Measurements from ENCODE around the gene EXOC4. TPM values are rescaled to one million over a fixed set of nuclear protein-coding genes. Genes with fewer than 3 reads are reported as not detected.

Gene EXOC4
- total RNA-seq, 3 donors from 2014 or later = 23.9 to 30.4 (median 26.0) TPM

- peaks cover 9% of the 10 kb centered on the region for H3K36me3 Mint-ChIP-seq (ENCODE audit: insufficient read depth)
- H3K4me3 Mint-ChIP-seq = no peak overlapping the region
- H3K27me3 Mint-ChIP-seq (ENCODE audit: low read depth) = no peaks in the 10 kb centered on the region
- DNase-seq (no peak), ATAC-seq (no peak)
- H3K4me1 Mint-ChIP-seq (ENCODE audit: low read depth) = no peaks in the 10 kb centered on the region
- H3K9me3 Mint-ChIP-seq = peaks cover 3% of the 10 kb centered on the region
These were observed 590.5 kb downstream of the EXOC4 start for GRCh38 chr7:133843341-133843740.

DNA sequence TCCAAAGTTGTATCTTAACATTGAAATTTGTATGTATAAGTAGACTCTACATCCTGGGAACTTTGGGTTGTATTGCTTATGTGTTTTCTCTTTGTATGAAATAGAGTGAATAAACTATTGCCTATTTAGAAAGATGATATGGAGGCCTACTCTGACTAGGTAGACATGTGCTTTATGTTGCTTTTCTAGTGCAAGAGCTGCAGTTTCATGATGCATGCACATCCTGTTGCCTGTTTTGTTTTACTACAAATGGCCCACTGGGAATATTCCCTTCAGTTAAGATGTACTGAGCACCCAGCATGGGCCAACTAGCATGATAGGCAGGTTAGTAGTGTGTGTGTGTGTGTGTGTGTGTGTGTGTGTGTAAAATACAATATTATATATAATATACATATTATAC, 592.1 kb downstream of the EXOC4 start:
- no peak for DNase-seq
- peaks cover 2% of the 10 kb centered on the region for H3K9me3 Mint-ChIP-seq
- H3K27me3 Mint-ChIP-seq (ENCODE audit: low read depth) = no peaks in the 10 kb centered on the region
- no peak for ATAC-seq
- no peak overlapping the region for H3K4me3 Mint-ChIP-seq
- peaks cover 11% of the 10 kb centered on the region for H3K36me3 Mint-ChIP-seq (ENCODE audit: insufficient read depth)
- H3K4me1 Mint-ChIP-seq (ENCODE audit: low read depth) = no peaks in the 10 kb centered on the region

DNA sequence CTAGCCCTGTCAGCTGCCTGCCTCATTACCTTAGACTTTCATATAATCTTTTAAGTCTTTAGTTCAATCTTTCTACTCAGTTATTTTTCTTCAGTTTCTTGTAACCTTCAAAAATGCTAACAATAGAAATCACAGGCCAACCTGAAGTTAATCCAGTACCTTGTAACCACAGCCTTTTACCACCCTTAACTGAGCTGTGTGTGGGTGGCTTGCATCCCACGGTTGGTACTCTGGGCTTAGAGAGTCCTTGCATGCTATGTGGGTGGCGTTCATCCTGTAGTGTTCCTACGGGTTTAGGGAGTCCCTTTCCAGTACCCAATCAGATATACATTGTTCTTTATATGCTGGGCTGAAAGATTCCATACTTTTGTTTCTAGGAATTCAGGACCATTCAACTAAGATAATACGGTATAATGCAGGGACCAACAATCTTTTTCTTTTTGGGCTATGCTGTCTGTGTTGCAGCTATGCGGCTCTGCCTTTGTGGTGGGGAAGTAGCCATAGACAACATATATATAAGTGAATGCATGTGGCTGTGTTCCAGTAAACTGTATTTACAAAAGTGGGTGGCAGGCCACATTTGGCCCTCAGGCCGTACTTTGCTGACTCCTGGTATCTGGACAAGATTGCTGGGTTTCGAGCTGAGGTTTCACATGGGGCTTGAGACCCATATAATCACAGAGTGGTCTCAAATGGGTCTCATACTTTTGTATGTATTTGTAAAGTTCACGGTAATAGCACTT, 593.5 kb downstream of the EXOC4 start:
- H3K4me1 Mint-ChIP-seq (ENCODE audit: low read depth) = no peaks in the 10 kb centered on the region
- H3K36me3 Mint-ChIP-seq (ENCODE audit: insufficient read depth) = peaks cover 8% of the 10 kb centered on the region
- no peak for ATAC-seq
- DNase-seq = no peak
- no peak overlapping the region for H3K4me3 Mint-ChIP-seq
- no peaks in the 10 kb centered on the region for H3K9me3 Mint-ChIP-seq
- H3K27me3 Mint-ChIP-seq (ENCODE audit: low read depth) = no peaks in the 10 kb centered on the region

- no peak for ATAC-seq
- Mint-ChIP-seq H3K36me3 (ENCODE audit: insufficient read depth) (peaks cover 10% of the 10 kb centered on the region), H3K9me3 (no peaks in the 10 kb centered on the region), H3K4me1 (ENCODE audit: low read depth) (no peaks in the 10 kb centered on the region), H3K27me3 (ENCODE audit: low read depth) (no peaks in the 10 kb centered on the region), H3K4me3 (no peak overlapping the region)
- no peak for DNase-seq
These were observed 597.8 kb downstream of the EXOC4 start for GRCh38 chr7:133850497-133851280.

DNA sequence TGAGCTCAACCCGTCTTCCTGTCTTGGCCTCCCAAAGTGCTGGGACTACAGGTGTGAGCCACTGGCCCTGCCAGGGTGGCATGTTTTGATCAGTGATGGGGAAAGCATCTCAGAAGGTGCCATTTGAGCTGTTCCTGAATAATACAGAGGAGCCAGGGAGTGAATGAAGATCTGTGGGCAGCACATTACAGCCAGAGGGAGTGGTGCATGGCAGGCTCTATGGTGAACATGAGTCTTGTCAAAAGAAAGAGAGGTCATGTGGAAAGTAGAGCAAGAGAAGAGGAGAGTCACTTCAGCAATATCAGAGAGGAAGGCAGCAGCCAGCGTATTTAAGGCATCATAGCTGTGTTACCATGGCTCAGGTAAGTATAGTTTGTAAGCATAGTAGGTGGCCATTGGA, 598.5 kb downstream of the EXOC4 start:
- Mint-ChIP-seq H3K4me3 (no peak overlapping the region), H3K27me3 (ENCODE audit: low read depth) (no peaks in the 10 kb centered on the region), H3K4me1 (ENCODE audit: low read depth) (no peaks in the 10 kb centered on the region), H3K36me3 (ENCODE audit: insufficient read depth) (peaks cover 10% of the 10 kb centered on the region), H3K9me3 (no peaks in the 10 kb centered on the region)
- DNase-seq (no peak), ATAC-seq (no peak)

DNA sequence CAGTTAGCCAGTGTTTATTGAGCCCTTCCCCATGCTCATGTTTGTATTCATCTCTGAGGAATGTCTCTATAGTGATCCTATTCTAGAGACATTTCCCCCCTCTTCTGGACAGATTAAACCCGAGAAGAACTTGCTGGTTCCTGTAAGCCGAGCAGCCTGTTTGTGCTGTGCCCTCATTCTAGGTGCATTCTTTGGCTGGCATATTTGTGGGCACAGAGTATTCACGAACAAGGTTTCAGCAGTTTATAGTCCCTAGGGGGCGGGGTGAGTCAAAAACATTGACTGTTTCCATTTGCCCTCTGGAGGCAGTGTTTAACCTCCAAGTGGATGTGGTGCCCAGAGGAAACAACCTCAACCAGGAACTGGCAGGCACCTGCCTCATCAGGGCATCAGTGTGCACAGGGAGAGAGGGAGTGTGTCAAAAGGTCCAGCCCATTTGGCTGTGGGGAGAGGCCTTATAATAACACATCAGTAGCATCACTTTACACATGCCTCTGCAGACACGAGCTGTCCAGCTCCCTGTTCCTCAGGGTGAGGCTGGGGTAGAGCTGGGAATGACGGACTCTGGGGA, 600.9 kb downstream of the EXOC4 start:
- ATAC-seq (no peak), DNase-seq (no peak)
- no peaks in the 10 kb centered on the region for H3K27me3 Mint-ChIP-seq (ENCODE audit: low read depth)
- no peaks in the 10 kb centered on the region for H3K9me3 Mint-ChIP-seq
- peaks cover 2% of the 10 kb centered on the region for H3K36me3 Mint-ChIP-seq (ENCODE audit: insufficient read depth)
- no peaks in the 10 kb centered on the region for H3K4me1 Mint-ChIP-seq (ENCODE audit: low read depth)
- no peak overlapping the region for H3K4me3 Mint-ChIP-seq

DNA sequence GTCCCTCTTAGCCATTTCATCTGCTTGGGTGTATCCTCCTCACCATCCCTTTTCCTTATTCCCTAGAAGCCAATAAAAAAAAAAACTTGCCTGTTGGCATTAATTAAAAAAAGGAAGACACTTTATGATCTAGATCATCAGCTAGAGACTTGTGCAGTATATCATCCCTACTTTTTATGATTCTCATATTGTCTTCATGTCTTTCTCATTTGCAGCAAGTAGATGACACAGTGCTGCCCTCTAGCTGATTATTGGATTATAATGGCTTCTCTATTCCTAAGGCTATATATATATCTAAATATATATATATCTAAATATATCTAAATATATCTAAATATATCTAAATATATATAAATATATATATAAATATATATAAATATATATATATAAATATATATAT, 601.9 kb downstream of the EXOC4 start:
- Mint-ChIP-seq H3K9me3 (no peaks in the 10 kb centered on the region), H3K4me1 (ENCODE audit: low read depth) (no peaks in the 10 kb centered on the region), H3K27me3 (ENCODE audit: low read depth) (no peaks in the 10 kb centered on the region), H3K36me3 (ENCODE audit: insufficient read depth) (peaks cover 8% of the 10 kb centered on the region), H3K4me3 (no peak overlapping the region)
- DNase-seq (no peak), ATAC-seq (no peak)

GRCh38 chr7:133857376-133858119, 604.7 kb downstream of the EXOC4 start:
- DNase-seq (no peak), ATAC-seq (no peak)
- Mint-ChIP-seq H3K4me1 (ENCODE audit: low read depth) (no peaks in the 10 kb centered on the region), H3K4me3 (no peak overlapping the region), H3K36me3 (ENCODE audit: insufficient read depth) (peaks cover 6% of the 10 kb centered on the region), H3K9me3 (no peaks in the 10 kb centered on the region), H3K27me3 (ENCODE audit: low read depth) (no peaks in the 10 kb centered on the region)

GRCh38 chr7:133858311-133858710, 605.4 kb downstream of the EXOC4 start:
- no peak for DNase-seq
- H3K4me3 Mint-ChIP-seq = no peak overlapping the region

GRCh38 chr7:133859231-133859630, 606.4 kb downstream of the EXOC4 start:
- no peaks in the 10 kb centered on the region for H3K27me3 Mint-ChIP-seq (ENCODE audit: low read depth)
- H3K4me1 Mint-ChIP-seq (ENCODE audit: low read depth) = no peaks in the 10 kb centered on the region
- H3K4me3 Mint-ChIP-seq = no peak overlapping the region
- H3K36me3 Mint-ChIP-seq (ENCODE audit: insufficient read depth) = peaks cover 8% of the 10 kb centered on the region
- DNase-seq (no peak), ATAC-seq (no peak)
- no peaks in the 10 kb centered on the region for H3K9me3 Mint-ChIP-seq

More at GRCh38 chr7:133858311-133858710, 605.4 kb downstream of the EXOC4 start:
- ATAC-seq = no peak
- H3K36me3 Mint-ChIP-seq (ENCODE audit: insufficient read depth) = peaks cover 6% of the 10 kb centered on the region
- no peaks in the 10 kb centered on the region for H3K27me3 Mint-ChIP-seq (ENCODE audit: low read depth)
- no peaks in the 10 kb centered on the region for H3K4me1 Mint-ChIP-seq (ENCODE audit: low read depth)
- H3K9me3 Mint-ChIP-seq = no peaks in the 10 kb centered on the region

DNA sequence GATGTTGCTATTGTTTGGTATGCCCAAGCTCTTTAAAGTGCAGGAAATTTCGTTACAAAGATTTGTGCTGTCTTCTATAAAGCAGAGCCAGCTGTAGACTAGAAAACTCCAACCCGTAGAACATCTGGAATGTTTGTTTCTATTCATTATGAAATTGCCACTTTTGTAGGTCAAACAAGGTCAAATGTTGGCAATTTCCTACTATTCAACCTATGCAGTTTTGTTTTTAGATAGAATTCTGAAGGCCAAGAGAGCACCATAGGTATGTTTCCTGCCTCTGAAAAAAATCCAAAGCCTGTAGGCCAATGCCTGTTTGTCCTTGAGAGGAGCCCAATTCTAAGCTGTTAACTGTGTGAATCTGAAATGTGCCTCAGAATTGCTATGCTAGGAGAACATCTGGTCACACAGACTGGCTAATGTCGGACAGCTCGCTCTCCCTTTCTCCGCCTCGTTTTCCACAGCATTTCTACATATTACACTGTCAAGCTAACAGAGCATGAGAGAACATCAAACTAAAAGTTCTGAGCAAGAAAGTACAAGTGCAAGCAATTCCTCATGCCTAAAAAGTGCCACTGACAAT, 607.1 kb downstream of the EXOC4 start:
- Mint-ChIP-seq H3K27me3 (ENCODE audit: low read depth) (no peaks in the 10 kb centered on the region), H3K4me3 (no peak overlapping the region), H3K36me3 (ENCODE audit: insufficient read depth) (peaks cover 12% of the 10 kb centered on the region), H3K4me1 (ENCODE audit: low read depth) (no peaks in the 10 kb centered on the region), H3K9me3 (no peaks in the 10 kb centered on the region)
- ATAC-seq = no peak
- no peak for DNase-seq

- Mint-ChIP-seq H3K36me3 (ENCODE audit: insufficient read depth) (peaks cover 16% of the 10 kb centered on the region), H3K9me3 (no peaks in the 10 kb centered on the region), H3K4me3 (no peak overlapping the region), H3K4me1 (ENCODE audit: low read depth) (no peaks in the 10 kb centered on the region), H3K27me3 (ENCODE audit: low read depth) (no peaks in the 10 kb centered on the region)
- ATAC-seq (no peak), DNase-seq (no peak)
These were observed 607.9 kb downstream of the EXOC4 start for GRCh38 chr7:133860628-133861335.

- no peaks in the 10 kb centered on the region for H3K9me3 Mint-ChIP-seq
- H3K4me3 Mint-ChIP-seq = no peak overlapping the region
- H3K27me3 Mint-ChIP-seq (ENCODE audit: low read depth) = no peaks in the 10 kb centered on the region
- DNase-seq = no peak
- peaks cover 16% of the 10 kb centered on the region for H3K36me3 Mint-ChIP-seq (ENCODE audit: insufficient read depth)
- ATAC-seq = no peak
- no peaks in the 10 kb centered on the region for H3K4me1 Mint-ChIP-seq (ENCODE audit: low read depth)
These were observed 609.0 kb downstream of the EXOC4 start for GRCh38 chr7:133861876-133862275.

All from activated T-cell treated with anti-CD3 and anti-CD28 coated beads, Interleukin-2, amount 50 U/mL, for 4 hours (primary cell).